HG03060 (cell line): ENCODE measurements around the gene IPMK.
"Not testable (repeated sequence)": the region's sequence is repeated elsewhere in the genome, so short reads cannot be mapped to it uniquely, and the experiment has no call there.

Experiments
- ATAC-seq: cut with Tn5 transposase; IDR thresholded peaks from one replicate; pipeline ENCODE4 v1.9.1; 2021; ENCODE audit warnings: low read depth, moderate number of reproducible peaks; ENCODE audit not compliant: unreplicated experiment

Gene IPMK

DNA sequence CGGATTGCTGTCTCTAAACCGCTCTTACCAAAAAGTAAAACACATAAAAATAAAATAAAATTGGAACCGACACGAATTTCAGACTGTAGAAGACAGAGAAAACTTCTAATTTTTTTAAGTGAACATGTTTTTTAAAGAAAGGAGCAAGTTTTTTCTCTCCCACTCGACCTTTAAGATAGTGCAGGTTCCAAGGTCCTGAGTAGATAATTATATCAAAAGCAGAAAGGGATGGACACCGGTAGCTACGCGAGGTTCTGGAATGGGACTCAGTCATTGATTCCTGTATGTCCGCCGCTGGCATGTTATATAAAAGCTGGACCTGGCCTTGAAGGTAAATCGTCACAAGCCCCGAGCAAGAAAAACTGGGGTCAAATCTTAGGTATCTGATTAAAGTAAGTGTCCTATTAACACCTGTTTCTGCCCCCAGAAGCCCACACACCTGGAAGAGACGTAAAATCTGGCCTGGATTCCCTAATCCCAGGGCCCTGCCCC lies 806 bp upstream of the IPMK start:
- no peak for ATAC-seq

GRCh38 chr10:58266826-58267712 lies 625 bp downstream of the IPMK start:
- no peak for ATAC-seq

- ATAC-seq = no peak
Measured at GRCh38 chr10:58266003-58266825, 1.5 kb downstream of the IPMK start.

DNA sequence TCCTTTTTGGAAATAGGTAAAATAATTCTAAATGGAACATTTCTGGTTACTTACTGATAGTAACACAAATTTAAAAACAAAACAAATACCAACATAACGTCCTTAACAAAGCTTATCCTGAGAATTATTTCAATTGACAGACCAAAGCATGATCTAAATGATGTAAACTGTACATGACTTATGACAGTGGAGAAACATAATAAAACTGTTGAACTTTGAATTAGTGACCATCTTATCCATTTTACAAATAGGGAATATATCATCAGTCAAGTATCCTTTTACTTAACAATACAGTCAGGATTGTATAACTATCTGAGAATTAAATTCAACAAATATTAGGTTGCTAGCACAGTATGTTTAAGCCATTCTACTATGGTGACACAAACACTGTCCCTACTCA lies 2.4 kb downstream of the IPMK start:
- no peak for ATAC-seq

DNA sequence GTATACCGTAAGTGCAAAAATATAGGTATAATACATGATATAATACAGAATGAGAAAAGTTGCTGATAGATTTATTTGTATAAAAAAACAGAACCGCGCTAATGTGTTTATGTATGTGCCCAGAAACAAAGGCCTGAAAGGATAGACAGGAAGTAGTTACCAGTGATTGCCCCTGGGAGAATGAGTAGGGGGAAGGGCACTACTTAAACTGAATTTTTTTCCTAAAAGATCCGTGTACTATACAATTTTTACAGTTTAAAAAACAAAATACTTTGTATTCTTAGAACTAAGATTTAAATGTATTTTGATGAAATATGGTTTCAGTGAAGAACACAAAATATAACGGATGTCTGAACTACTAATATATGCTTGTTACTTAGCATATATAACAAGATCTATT lies 2.9 kb downstream of the IPMK start:
- ATAC-seq = no peak

DNA sequence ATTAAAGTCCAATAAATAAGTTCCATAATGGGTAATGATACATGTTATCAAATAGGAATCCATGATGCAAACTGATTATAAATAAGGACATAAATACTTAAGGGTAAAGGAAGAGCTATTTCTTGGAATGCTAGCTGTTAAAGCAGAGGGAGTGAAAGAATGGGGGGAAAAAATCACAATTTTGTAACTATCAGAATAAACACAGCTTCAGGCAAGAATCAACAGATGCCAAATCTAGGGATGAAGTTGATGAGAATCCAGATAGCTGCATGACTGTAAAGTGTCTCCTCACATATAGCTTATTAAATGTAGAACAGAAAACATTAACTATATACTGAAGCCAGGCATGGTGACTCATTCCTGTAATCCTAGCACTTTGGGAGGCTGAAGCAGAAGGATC lies 4.9 kb downstream of the IPMK start:
- no peak for ATAC-seq

DNA sequence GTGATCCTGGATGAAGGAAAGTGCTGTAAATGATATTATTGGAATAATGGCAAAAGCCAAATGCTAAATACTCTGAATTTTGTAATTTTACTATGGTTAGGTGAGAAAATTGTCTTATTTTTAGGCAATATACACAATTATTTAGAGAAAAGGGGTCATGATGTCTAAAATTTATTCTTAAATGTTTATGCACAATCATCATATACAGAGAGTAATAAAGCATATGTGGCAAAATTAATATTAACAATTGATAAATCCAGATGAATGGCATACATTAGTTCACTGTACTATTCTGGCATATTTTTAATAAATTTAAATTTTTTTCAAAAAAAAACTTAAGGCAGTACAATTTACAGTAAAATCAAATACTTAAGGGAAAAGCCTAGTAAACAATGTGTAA lies 7.4 kb downstream of the IPMK start:
- no peak for ATAC-seq

DNA sequence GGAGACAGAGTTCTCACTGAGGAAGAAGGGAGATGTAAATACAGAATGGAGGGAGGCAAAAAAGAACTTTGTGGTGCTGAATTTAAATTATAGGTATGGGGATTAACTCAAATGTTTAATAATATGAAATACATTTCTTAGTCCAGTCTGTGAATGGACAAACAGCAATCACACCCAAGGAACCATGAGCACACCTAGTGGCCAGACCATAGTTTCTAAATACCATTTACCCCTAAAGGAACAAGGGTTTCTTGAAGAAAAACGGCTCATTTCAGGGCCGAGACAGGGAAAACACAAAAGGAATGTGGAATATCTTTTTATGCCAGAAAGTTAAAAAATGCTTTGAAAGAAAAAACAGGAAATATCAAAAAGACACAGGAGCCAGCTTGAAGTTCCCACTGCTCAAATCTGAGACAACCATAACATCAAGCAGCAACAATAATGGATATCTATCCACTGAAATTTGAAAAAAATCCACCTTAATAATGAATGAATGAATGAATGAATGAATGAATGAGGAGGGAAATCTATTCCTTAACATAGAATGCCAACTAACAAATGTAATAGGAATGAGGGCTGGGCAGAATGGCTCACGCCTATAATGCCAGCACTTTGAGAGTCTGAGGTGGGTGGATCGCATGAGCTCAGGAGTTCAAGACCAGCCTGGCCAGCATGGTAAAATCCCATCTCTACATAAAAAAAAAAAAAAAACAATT lies 8.6 kb downstream of the IPMK start:
- ATAC-seq = no peak

- ATAC-seq = not testable (repeated sequence)
Measured at GRCh38 chr10:58256013-58256780, 11.5 kb downstream of the IPMK start.

GRCh38 chr10:58254644-58255043 lies 13.1 kb downstream of the IPMK start:
- no peak for ATAC-seq

GRCh38 chr10:58253184-58253583 lies 14.5 kb downstream of the IPMK start:
- ATAC-seq = no peak

DNA sequence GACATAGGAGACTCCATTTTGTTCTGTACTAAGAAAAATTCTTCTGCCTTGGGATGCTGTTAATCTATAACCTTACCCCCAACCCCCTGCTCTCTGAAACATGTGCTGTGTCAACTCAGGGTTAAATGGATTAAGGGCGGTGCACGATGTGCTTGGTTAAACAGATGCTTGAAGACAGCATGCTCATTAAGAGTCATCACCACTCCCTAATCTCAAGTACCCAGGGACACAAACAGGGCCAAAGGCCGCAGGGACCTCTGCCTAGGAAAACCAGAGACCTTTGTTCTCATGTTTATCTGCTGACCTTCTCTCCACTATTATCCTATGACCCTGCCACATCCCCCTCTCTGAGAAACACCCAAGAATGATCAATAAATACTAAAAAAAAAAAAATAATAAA lies 23.0 kb downstream of the IPMK start:
- ATAC-seq = not testable (repeated sequence)

- not testable (repeated sequence) for ATAC-seq
Measured at GRCh38 chr10:58244242-58244641, 23.5 kb downstream of the IPMK start.

DNA sequence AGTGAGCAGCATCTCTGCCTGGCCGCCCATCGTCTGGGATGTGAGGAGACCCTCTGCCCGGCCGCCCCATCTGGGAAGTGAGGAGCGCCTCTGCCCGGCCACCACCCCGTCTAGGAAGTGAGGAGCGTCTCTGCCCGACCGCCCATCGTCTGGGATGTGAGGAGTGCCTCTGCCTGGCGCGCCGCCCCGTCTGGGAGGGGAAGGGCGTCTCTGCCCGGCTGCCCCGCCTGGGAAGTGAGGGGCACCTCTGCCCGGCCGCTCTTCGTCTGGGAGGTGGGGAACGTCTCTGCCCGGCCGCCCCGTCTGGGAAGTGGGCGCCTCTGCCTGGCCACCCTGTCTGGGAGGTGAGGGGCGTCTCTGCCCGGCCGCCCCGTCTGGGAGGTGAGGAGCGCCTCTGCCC lies 23.9 kb downstream of the IPMK start:
- ATAC-seq = not testable (repeated sequence)

- ATAC-seq = no peak
Measured at GRCh38 chr10:58243269-58243668, 24.4 kb downstream of the IPMK start.

DNA sequence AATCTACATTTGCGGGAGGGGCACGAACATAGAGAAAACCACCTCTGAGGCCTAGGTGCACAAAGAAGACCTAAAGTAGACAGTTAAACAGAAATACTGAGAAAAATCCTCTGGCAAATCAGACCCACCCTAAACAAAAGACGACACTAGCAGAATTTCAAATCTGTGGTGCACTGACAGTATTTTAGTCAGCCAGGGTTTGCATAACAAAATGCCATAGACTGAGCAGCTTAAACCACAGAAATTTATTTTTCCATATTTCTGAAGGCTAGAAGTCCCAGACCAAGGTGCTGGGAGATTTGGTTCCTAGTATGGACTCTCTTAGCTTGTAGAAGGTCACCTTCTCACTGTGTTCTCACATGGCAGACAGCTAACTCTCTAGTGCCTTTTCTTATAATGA lies 26.3 kb downstream of the IPMK start:
- no peak for ATAC-seq

- no peak for ATAC-seq
Measured at GRCh38 chr10:58240531-58240930, 27.2 kb downstream of the IPMK start.

- ATAC-seq = no peak
Measured at GRCh38 chr10:58239561-58240169, 28.0 kb downstream of the IPMK start.

DNA sequence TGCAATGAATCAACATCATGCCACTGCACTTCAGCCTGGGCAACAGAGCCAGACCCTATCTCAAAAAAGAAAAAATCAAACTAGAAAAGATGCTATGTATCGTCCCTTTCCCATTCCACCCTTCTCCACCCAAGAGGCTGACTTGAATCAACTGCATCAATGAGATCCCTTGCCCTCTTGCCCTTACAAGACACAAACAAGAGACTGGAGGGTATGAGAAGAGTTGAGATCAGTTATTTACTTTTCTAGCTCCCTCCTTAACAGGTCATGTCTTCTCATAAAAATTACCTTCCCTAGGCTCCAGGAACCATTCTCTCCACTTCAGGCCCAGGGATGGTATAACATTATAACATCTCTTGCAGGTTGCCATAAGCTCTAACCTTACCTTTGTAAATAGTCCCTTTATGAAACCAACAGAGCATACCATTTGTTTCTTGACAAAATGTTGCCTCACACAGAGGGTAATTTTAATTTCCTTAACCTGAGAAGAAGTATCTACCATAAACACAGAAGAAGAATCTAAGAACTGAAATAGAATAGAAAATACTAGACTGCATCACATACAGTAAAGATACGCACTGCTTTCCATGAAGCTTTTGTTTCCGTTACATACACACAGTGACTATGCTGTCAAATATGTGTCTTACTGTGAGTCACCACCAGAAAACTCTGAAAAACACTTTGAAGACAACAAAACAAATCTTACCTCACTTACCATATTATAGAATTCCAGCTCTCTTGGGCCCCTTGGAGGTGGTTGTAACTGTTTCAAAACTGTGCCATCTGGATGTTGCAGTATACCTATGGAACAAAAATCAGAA lies 30.5 kb downstream of the IPMK start:
- no peak for ATAC-seq
